ENCODE measurements around the gene PLA2G4A. TPM values are rescaled to one million over a fixed set of nuclear protein-coding genes. Genes with fewer than 3 reads are reported as not detected.

Gene PLA2G4A
- total RNA-seq, 1 donor from 2014 or later, result 0.72 TPM

- TF ChIP-seq, protein P1, sequence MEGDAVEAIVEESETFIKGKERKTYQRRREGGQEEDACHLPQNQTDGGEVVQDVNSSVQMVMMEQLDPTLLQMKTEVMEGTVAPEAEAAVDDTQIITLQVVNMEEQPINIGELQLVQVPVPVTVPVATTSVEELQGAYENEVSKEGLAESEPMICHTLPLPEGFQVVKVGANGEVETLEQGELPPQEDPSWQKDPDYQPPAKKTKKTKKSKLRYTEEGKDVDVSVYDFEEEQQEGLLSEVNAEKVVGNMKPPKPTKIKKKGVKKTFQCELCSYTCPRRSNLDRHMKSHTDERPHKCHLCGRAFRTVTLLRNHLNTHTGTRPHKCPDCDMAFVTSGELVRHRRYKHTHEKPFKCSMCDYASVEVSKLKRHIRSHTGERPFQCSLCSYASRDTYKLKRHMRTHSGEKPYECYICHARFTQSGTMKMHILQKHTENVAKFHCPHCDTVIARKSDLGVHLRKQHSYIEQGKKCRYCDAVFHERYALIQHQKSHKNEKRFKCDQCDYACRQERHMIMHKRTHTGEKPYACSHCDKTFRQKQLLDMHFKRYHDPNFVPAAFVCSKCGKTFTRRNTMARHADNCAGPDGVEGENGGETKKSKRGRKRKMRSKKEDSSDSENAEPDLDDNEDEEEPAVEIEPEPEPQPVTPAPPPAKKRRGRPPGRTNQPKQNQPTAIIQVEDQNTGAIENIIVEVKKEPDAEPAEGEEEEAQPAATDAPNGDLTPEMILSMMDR (IDR thresholded peaks at IDR 0.05; ENCODE audit: unreplicated experiment), result no peak
Measured at GRCh38 chr1:186875896-186876835, 47.4 kb downstream of the PLA2G4A start.

DNA sequence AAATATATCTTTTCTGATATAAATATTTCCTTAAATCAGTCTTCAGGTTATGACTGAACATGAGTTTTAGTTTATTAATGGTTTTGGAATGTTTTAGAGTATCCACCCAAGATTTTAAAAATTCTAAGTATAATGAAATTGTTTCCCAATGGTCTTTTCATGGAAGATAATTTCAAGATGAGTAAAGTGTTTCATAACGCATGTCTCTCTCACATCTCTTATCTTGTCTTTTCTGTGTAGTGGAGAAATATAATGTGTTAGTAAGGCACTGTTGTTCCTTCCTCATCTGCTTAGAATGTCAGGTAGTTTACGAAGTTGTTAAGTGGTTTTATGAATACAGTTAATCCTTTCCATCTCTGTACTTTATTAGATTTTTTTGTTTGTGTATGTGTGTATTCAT lies 49.6 kb downstream of the PLA2G4A start:
- TF ChIP-seq, protein P1 (IDR thresholded peaks at IDR 0.05; ENCODE audit: unreplicated experiment), result no peak
- H3K4me3 Mint-ChIP-seq (ENCODE audit: low read depth), result no peak overlapping the region
- no peak for DNase-seq (ENCODE audit: low spot score, unreplicated experiment)
- no peaks in the 10 kb centered on the region for H3K27me3 Mint-ChIP-seq
- H3K9me3 Mint-ChIP-seq (ENCODE audit: low read depth), result no peaks in the 10 kb centered on the region
- H3K27ac Mint-ChIP-seq, result no peak overlapping the region
- peaks cover 18% of the 10 kb centered on the region for H3K4me1 Mint-ChIP-seq (ENCODE audit: low read depth)
- H3K36me3 Mint-ChIP-seq (ENCODE audit: insufficient read depth), result no peaks in the 10 kb centered on the region

More at GRCh38 chr1:186875896-186876835, 47.4 kb downstream of the PLA2G4A start:
- Mint-ChIP-seq H3K9me3 (ENCODE audit: low read depth) (no peaks in the 10 kb centered on the region), H3K36me3 (ENCODE audit: insufficient read depth) (no peaks in the 10 kb centered on the region), H3K27ac (peak overlapping the region; percentile 13), H3K4me3 (ENCODE audit: low read depth) (no peak overlapping the region), H3K27me3 (no peaks in the 10 kb centered on the region), H3K4me1 (ENCODE audit: low read depth) (peaks cover 15% of the 10 kb centered on the region)
- DNase-seq (ENCODE audit: low spot score, unreplicated experiment), result no peak

DNA sequence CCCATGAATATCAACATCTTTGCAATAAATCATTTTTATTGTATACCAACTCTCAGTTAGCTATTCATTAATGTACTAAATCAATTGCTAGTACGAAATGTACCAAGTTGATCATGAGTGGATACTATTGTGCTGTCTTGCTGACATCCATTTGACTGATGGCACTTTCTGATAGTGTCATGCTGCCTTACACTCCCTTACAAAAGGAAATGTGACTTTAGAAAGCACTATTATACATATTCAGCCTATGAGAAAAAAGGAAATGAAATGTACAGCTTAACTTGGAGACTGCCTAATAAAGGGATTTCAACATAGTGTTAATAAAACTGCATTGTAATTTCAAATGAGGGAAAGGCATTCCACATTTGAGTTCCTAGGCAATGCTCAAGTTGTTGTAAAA lies 52.2 kb downstream of the PLA2G4A start:
- Mint-ChIP-seq H3K27me3 (no peaks in the 10 kb centered on the region), H3K27ac (no peak overlapping the region), H3K4me1 (ENCODE audit: low read depth) (peaks cover 18% of the 10 kb centered on the region), H3K4me3 (ENCODE audit: low read depth) (no peak overlapping the region), H3K9me3 (ENCODE audit: low read depth) (peaks cover 7% of the 10 kb centered on the region), H3K36me3 (ENCODE audit: insufficient read depth) (no peaks in the 10 kb centered on the region)
- TF ChIP-seq, protein P1 (IDR thresholded peaks at IDR 0.05; ENCODE audit: unreplicated experiment), result no peak
- DNase-seq (ENCODE audit: low spot score, unreplicated experiment), result no peak

GRCh38 chr1:186882372-186883134 lies 53.8 kb downstream of the PLA2G4A start:
- H3K27ac Mint-ChIP-seq, result no peak overlapping the region
- TF ChIP-seq, protein P1 (IDR thresholded peaks at IDR 0.05; ENCODE audit: unreplicated experiment), result no peak
- no peaks in the 10 kb centered on the region for H3K27me3 Mint-ChIP-seq
- no peaks in the 10 kb centered on the region for H3K36me3 Mint-ChIP-seq (ENCODE audit: insufficient read depth)
- H3K9me3 Mint-ChIP-seq (ENCODE audit: low read depth), result peaks cover 7% of the 10 kb centered on the region
- H3K4me1 Mint-ChIP-seq (ENCODE audit: low read depth), result peaks cover 18% of the 10 kb centered on the region
- H3K4me3 Mint-ChIP-seq (ENCODE audit: low read depth), result no peak overlapping the region
- DNase-seq (ENCODE audit: low spot score, unreplicated experiment), result no peak

DNA sequence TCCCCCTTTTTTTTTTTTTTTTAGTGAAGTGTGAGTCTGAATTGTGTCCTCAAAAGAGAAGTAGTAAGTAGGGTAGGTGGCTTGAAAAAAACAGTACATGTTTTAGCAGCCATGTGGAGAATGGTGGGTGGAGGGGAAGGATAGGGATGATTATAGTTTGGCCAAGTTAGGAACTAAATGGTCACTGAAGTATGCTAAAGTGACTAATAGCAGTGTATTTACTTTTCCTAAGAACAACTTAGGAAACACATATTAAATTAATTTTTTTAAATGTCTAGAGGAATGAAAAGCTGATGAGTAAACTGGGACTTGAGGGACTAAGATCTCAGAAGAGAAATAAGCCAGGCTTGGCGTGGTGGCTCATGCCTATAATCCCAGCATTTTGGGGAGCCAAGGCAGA lies 55.5 kb downstream of the PLA2G4A start:
- TF ChIP-seq, protein P1 (IDR thresholded peaks at IDR 0.05; ENCODE audit: unreplicated experiment), result no peak
- DNase-seq (ENCODE audit: low spot score, unreplicated experiment), result no peak
- peaks cover 18% of the 10 kb centered on the region for H3K4me1 Mint-ChIP-seq (ENCODE audit: low read depth)
- no peak overlapping the region for H3K27ac Mint-ChIP-seq
- peaks cover 7% of the 10 kb centered on the region for H3K9me3 Mint-ChIP-seq (ENCODE audit: low read depth)
- no peaks in the 10 kb centered on the region for H3K27me3 Mint-ChIP-seq
- no peaks in the 10 kb centered on the region for H3K36me3 Mint-ChIP-seq (ENCODE audit: insufficient read depth)
- H3K4me3 Mint-ChIP-seq (ENCODE audit: low read depth), result no peak overlapping the region
